Breast epithelium (tissue), 4 donors: ENCODE measurements around the gene ASTN2. TPM values are rescaled to one million over a fixed set of nuclear protein-coding genes. Genes with fewer than 3 reads are reported as not detected.

Experiments used
- DNase-seq, 2 donors: peaks; one replicate each; pipeline ENCODE4 v3.0.0-alpha.2; 2019; ENCODE audit warnings: low spot score in 2 of 2
- H3K27ac ChIP-seq, 2 donors: fragments of 200-600 bp; sonication (generic) in 1 of 2; one replicate each; pipeline ENCODE4 v1.5.1; 2016 to 2019; ENCODE audit warnings: mild to moderate bottlenecking in 1 of 2
- H3K27me3 ChIP-seq, 2 donors: fragments of 200-600 bp; sonication (generic) in 1 of 2; one replicate each; pipeline versions ENCODE4 v1.5.1 to v1.6.0; 2017 to 2019; ENCODE audit warnings: control low read depth in 1 of 2, mild to moderate bottlenecking in 1 of 2
- H3K36me3 ChIP-seq: fragments of 200-600 bp; one replicate; pipeline ENCODE4 v1.5.1; 2019
- H3K4me1 ChIP-seq, 2 donors: fragments of 200-600 bp; sonication (generic); one replicate each; pipeline ENCODE4 v1.5.1; 2016 to 2019; ENCODE audit warnings: control low read depth in 1 of 2
- H3K4me3 ChIP-seq, 3 donors: fragments of 200-600 bp; sonication (generic); 1 replicate in 2 of 3; 2 replicates in 1 of 3; pipeline ENCODE4 v1.5.1; 2016 to 2019; ENCODE audit warnings: mild to moderate bottlenecking in 3 of 3, moderate library complexity in 2 of 3
- H3K9me3 ChIP-seq, 2 donors: fragments of 200-600 bp; sonication (generic) in 1 of 2; one replicate each; pipeline ENCODE4 v1.5.1; 2016 to 2019; ENCODE audit warnings: control low read depth in 1 of 2
- CTCF ChIP-seq, 3 donors: fragments of 450-650 bp; IDR thresholded peaks; one replicate each; pipeline ENCODE4 v1.5.1; 2016 to 2017; ENCODE audit warnings: antibody characterized with exemption in 3 of 3, mild to moderate bottlenecking in 3 of 3, moderate library complexity in 3 of 3
- POLR2A ChIP-seq: fragments of 450-650 bp; IDR thresholded peaks from one replicate; pipeline ENCODE4 v1.6.1; 2016; ENCODE audit warnings: antibody characterized with exemption, mild to moderate bottlenecking, moderate library complexity
- POLR2AphosphoS5 ChIP-seq, 3 donors: sonication (generic); formaldehyde crosslinking; IDR thresholded peaks; one replicate each; pipeline ENCODE4 v1.6.1; 2017; ENCODE audit warnings: antibody characterized with exemption in 3 of 3
- intact Hi-C: fragments of 100-400 bp; cut with DNase I; formaldehyde crosslinking; loops from one replicate; pipeline ENCODE4 v1.15.1; 2023; ENCODE audit warnings: low total_unique reads
- total RNA-seq, 3 donors: library from RNA; depleted of rRNA; stranded (reverse); fragments of >200 nt; gene quantifications; one replicate each; pipeline ENCODE4 v1.1.0, GENCODE V29; 2016

Gene ASTN2
- total RNA-seq, 3 donors from 2014 or later, result 9.1 to 13.8 (median 9.8) TPM

GRCh38 chr9:116789081-116789480, 625.8 kb downstream of the ASTN2 start:
- no peaks in the 10 kb centered on the region for H3K36me3 ChIP-seq
- intact Hi-C loops, result no loop called here
- no peak for TF ChIP-seq CTCF (IDR thresholded peaks at IDR 0.05)
- no peak for TF ChIP-seq POLR2AphosphoS5 (IDR thresholded peaks at IDR 0.05)
- TF ChIP-seq POLR2A, result no peak

GRCh38 chr9:116786737-116787136, 628.1 kb downstream of the ASTN2 start:
- no peaks in the 10 kb centered on the region for H3K27me3 ChIP-seq
- intact Hi-C loops, result no loop called here
- TF ChIP-seq POLR2A (no peak), POLR2AphosphoS5 (IDR thresholded peaks at IDR 0.05) (no peak), CTCF (IDR thresholded peaks at IDR 0.05) (no peak)
- H3K9me3 ChIP-seq, result no peaks in the 10 kb centered on the region
- no peak overlapping the region for H3K27ac ChIP-seq
- H3K4me1 ChIP-seq, result no peaks in the 10 kb centered on the region
- H3K36me3 ChIP-seq, result no peaks in the 10 kb centered on the region
- no peak overlapping the region for H3K4me3 ChIP-seq
- DNase-seq, result no peak

More at GRCh38 chr9:116789081-116789480, 625.8 kb downstream of the ASTN2 start:
- Histone ChIP-seq H3K9me3 (no peaks in the 10 kb centered on the region), H3K27ac (no peak overlapping the region), H3K27me3 (no peaks in the 10 kb centered on the region), H3K4me1 (no peaks in the 10 kb centered on the region), H3K4me3 (no peak overlapping the region)
- DNase-seq, result no peak

- no peak overlapping the region for H3K4me3 ChIP-seq
- intact Hi-C loops, result no loop called here
- TF ChIP-seq POLR2AphosphoS5 (IDR thresholded peaks at IDR 0.05), result no peak
- TF ChIP-seq POLR2A, result no peak
- no peak for TF ChIP-seq CTCF (IDR thresholded peaks at IDR 0.05)
These were observed 637.7 kb downstream of the ASTN2 start for GRCh38 chr9:116777116-116777515.

GRCh38 chr9:116774421-116775180, 640.3 kb downstream of the ASTN2 start:
- intact Hi-C loops, result no loop called here
- no peak for DNase-seq
- Histone ChIP-seq H3K27ac (no peak overlapping the region), H3K27me3 (no peaks in the 10 kb centered on the region), H3K9me3 (peaks cover 0 to 4% of the 10 kb centered on the region in 2 donors), H3K4me3 (no peak overlapping the region), H3K4me1 (no peaks in the 10 kb centered on the region), H3K36me3 (no peaks in the 10 kb centered on the region)
- no peak for TF ChIP-seq POLR2AphosphoS5 (IDR thresholded peaks at IDR 0.05)
- TF ChIP-seq POLR2A, result no peak
- TF ChIP-seq CTCF (IDR thresholded peaks at IDR 0.05), result no peak

More at GRCh38 chr9:116777116-116777515, 637.7 kb downstream of the ASTN2 start:
- no peak for DNase-seq
- Histone ChIP-seq H3K36me3 (no peaks in the 10 kb centered on the region), H3K9me3 (peaks cover 0 to 4% of the 10 kb centered on the region in 2 donors), H3K4me1 (no peaks in the 10 kb centered on the region), H3K27me3 (no peaks in the 10 kb centered on the region), H3K27ac (no peak overlapping the region)

- H3K4me1 ChIP-seq, result no peaks in the 10 kb centered on the region
- H3K27me3 ChIP-seq, result no peaks in the 10 kb centered on the region
- no peak for TF ChIP-seq CTCF (IDR thresholded peaks at IDR 0.05)
- TF ChIP-seq POLR2AphosphoS5 (IDR thresholded peaks at IDR 0.05), result no peak
- TF ChIP-seq POLR2A, result no peak
- no peak overlapping the region for H3K27ac ChIP-seq
- H3K4me3 ChIP-seq, result no peak overlapping the region
- H3K9me3 ChIP-seq, result no peaks in the 10 kb centered on the region
- DNase-seq, result no peak
- H3K36me3 ChIP-seq, result no peaks in the 10 kb centered on the region
- intact Hi-C loops, result no loop called here
These were observed 647.6 kb downstream of the ASTN2 start for GRCh38 chr9:116767219-116767618.
